ENCODE measurements around the gene PEPD. TPM values are rescaled to one million over a fixed set of nuclear protein-coding genes. Genes with fewer than 3 reads are reported as not detected.
A peak's percentile ranks its signal among the peaks of the same experiment; 100 is the strongest.

The PEPD gene
- total RNA-seq (2022) (116 and 123 TPM in 2 replicates), Bru-seq, nascent RNA (percentile 66 among the genes with signal in this experiment), BruChase-seq, experiment 1, labeled RNA remaining after a 2-hour chase (percentile 73 among the genes with signal in this experiment), BruChase-seq, experiment 2, labeled RNA remaining after a 6-hour chase (percentile 77 among the genes with signal in this experiment)
- long read RNA-seq, transcript PEPD-201 (15 exons, 1,910 nt): major isoform, 302 of 351 reads
- long read RNA-seq, partial matches to known transcripts: 18 of 351 reads
- long read RNA-seq, other reads (novel, unspliced or antisense): 31 of 351 reads

DNA sequence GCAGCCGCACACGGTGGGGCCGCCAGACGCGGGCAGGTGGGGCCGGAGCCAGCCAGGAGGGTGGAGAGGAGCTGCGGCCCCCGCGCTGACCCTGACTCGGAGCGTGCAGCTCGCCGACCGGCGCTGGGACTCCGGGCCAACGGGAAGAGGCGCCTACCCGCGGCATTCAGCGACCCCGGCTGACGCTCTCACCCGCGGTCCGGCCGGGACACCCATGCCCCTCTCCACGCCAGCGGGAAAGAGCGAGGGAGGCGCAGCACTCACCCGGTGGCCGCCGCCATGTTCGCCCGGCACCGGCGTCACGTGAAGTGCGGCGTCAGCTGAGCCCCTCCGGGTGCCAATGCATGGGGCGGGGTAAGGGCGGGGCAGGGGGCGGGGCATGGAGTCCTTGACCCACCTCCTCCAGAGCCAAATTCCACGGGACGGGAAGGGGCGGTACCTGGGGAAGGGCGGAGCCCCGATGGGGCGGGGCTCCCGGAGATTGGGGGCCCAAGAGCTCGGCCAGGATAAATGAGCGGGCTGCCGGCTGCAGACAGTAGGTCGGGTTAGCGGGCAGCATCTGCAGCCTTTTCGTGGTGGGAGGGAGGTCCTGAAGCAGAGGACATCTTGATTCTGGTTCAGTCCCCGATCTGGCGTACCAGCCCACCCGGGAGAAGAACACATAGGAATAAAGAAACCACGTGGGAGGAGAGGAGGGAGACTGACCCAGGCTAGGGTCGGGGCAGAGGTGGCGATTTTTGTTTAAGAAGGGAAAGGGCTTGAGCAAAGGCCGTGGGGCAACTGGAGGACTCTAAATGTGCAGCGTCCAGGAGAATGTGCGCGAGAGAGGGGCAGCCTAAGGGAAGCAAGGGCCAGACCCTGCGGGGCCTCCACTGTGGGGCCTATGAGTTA is at the start of gene PEPD:
PEPD (minus strand) TSS at position 312 of the 891 bp plus-strand sequence; CDS start at position 281, 31 bp downstream.
- no peaks in the 10 kb centered on the region for H3K27me3 ChIP-seq (replicated peaks; ENCODE audit: control insufficient read depth, insufficient read depth, low read length)
- no peaks in the 10 kb centered on the region for H3K9me3 ChIP-seq
- peaks cover 16% of the 10 kb centered on the region for H3K4me1 ChIP-seq
- Mint-ChIP-seq H3K9me3 (ENCODE audit: unreplicated experiment) (no peaks in the 10 kb centered on the region), H3K27me3 (ENCODE audit: insufficient read depth, unreplicated experiment) (no peaks in the 10 kb centered on the region), H3K36me3 (ENCODE audit: insufficient read depth, unreplicated experiment) (peaks cover 16% of the 10 kb centered on the region), H3K27ac (ENCODE audit: unreplicated experiment) (peak within 1 kb of the TSS; percentile 37), H3K4me1 (ENCODE audit: low read depth, unreplicated experiment) (peaks cover 14% of the 10 kb centered on the region), H3K4me3 (ENCODE audit: unreplicated experiment) (peak within 1 kb of the TSS; percentile 95)
- H3K4me3 ChIP-seq (ENCODE audit: low read depth, low read length): peak within 1 kb of the TSS; percentile 96
- DNase-seq: peak; percentile 89 to 93
- CTCF ChIA-PET: interaction anchor here (0.6 to 0.7 kb wide), 2 partner anchors 91 to 257 kb away, joined by 3 read pairs; no protein-coding TSS in a partner anchor
- POLR2A ChIA-PET: interaction anchor here (0.6 to 1.0 kb wide), 3 partner anchors 13 to 219 kb away, joined by 3 to 4 read pairs (median 3); partner anchors contain the start of gene CEBPA
- intact Hi-C loops (cut with micrococcal nuclease; ENCODE audit: unreplicated experiment): no loop called here
- peaks cover 2% of the 10 kb centered on the region; the same call in 1 of the 2 replicates for H3K36me3 ChIP-seq (ENCODE audit: control insufficient read depth, insufficient read depth, low read length)
- BruUV-seq (replicated peaks): no TSS peak
- TF ChIP-seq, protein P1, sequence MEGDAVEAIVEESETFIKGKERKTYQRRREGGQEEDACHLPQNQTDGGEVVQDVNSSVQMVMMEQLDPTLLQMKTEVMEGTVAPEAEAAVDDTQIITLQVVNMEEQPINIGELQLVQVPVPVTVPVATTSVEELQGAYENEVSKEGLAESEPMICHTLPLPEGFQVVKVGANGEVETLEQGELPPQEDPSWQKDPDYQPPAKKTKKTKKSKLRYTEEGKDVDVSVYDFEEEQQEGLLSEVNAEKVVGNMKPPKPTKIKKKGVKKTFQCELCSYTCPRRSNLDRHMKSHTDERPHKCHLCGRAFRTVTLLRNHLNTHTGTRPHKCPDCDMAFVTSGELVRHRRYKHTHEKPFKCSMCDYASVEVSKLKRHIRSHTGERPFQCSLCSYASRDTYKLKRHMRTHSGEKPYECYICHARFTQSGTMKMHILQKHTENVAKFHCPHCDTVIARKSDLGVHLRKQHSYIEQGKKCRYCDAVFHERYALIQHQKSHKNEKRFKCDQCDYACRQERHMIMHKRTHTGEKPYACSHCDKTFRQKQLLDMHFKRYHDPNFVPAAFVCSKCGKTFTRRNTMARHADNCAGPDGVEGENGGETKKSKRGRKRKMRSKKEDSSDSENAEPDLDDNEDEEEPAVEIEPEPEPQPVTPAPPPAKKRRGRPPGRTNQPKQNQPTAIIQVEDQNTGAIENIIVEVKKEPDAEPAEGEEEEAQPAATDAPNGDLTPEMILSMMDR (IDR thresholded peaks at IDR 0.05; ENCODE audit: insufficient read depth in 1 of 2, low read depth in 1 of 2, low read length in 1 of 2, severe bottlenecking in 1 of 2, unreplicated experiment in 1 of 2): no peak

DNA sequence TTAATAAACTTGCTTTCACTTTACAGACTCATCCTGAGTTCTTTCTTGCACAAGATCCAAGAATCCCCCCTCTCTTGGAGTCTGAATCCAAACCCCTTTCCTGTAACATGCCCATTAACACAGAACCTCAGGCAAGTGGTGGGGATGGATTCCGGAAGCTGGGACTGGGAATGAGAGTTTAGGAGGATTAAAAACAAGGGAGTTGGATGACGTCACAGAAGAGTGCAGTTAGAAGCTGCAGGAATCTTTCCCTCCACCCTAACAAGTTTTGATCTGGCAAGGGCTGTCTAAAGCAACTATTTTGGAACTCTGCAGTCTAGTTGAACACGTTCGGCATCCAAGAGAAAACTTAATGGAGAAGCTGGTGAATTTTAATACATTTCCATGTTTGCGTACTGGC is 48.2 kb upstream of the PEPD start:
- TF ChIP-seq, protein P1 (IDR thresholded peaks at IDR 0.05; ENCODE audit: insufficient read depth in 1 of 2, low read depth in 1 of 2, low read length in 1 of 2, severe bottlenecking in 1 of 2, unreplicated experiment in 1 of 2): no peak
- H3K36me3 Mint-ChIP-seq (ENCODE audit: insufficient read depth, unreplicated experiment): no peaks in the 10 kb centered on the region
- Histone ChIP-seq H3K27me3 (replicated peaks; ENCODE audit: control insufficient read depth, insufficient read depth, low read length) (no peaks in the 10 kb centered on the region; the same call in none of the 2 replicates), H3K36me3 (ENCODE audit: control insufficient read depth, insufficient read depth, low read length) (no peaks in the 10 kb centered on the region), H3K4me3 (ENCODE audit: low read depth, low read length) (no peak overlapping the region), H3K9me3 (peaks cover 10% of the 10 kb centered on the region), H3K4me1 (no peaks in the 10 kb centered on the region)
- H3K27me3 Mint-ChIP-seq (ENCODE audit: insufficient read depth, unreplicated experiment): peaks cover 20% of the 10 kb centered on the region
- POLR2A ChIA-PET: no interaction called here
- BruUV-seq (replicated peaks): no TSS peak
- CTCF ChIA-PET: no interaction called here
- H3K9me3 Mint-ChIP-seq (ENCODE audit: unreplicated experiment): peaks cover 11% of the 10 kb centered on the region
- H3K27ac Mint-ChIP-seq (ENCODE audit: unreplicated experiment): no peak overlapping the region
- DNase-seq: no peak
- no peak overlapping the region for H3K4me3 Mint-ChIP-seq (ENCODE audit: unreplicated experiment)
- intact Hi-C loops (cut with micrococcal nuclease; ENCODE audit: unreplicated experiment): no loop called here
- H3K4me1 Mint-ChIP-seq (ENCODE audit: low read depth, unreplicated experiment): no peaks in the 10 kb centered on the region

DNA sequence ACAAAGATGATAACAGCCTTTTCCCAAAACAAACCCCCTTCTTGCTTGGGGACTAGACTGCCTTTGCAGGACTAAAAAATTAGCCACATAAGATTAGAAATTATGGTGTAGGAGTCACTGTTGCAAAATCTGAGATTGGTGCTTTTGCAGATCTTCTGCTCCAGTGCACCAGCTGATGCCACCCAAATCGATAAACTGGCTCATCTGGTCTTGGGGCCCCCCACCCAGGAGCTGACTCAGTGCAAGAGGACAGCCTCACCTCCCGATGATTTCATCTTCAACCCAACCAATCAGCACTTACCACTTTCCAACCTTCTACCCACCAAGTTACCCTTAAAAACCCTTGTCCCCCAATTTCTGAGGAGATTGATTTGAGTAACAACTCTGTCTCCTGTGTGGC is 47.1 kb upstream of the PEPD start:
- POLR2A ChIA-PET: no interaction called here
- intact Hi-C loops (cut with micrococcal nuclease; ENCODE audit: unreplicated experiment): no loop called here
- DNase-seq: no peak

More for the DNA sequence above, 47.1 kb upstream of the PEPD start:
- Mint-ChIP-seq H3K36me3 (ENCODE audit: insufficient read depth, unreplicated experiment) (no peaks in the 10 kb centered on the region), H3K4me1 (ENCODE audit: low read depth, unreplicated experiment) (no peaks in the 10 kb centered on the region), H3K9me3 (ENCODE audit: unreplicated experiment) (no peaks in the 10 kb centered on the region), H3K4me3 (ENCODE audit: unreplicated experiment) (no peak overlapping the region), H3K27me3 (ENCODE audit: insufficient read depth, unreplicated experiment) (peaks cover 23% of the 10 kb centered on the region), H3K27ac (ENCODE audit: unreplicated experiment) (no peak overlapping the region)
- no peaks in the 10 kb centered on the region for H3K4me1 ChIP-seq
- no peaks in the 10 kb centered on the region; the same call in none of the 2 replicates for H3K27me3 ChIP-seq (replicated peaks; ENCODE audit: control insufficient read depth, insufficient read depth, low read length)
- TF ChIP-seq, protein P1 (IDR thresholded peaks at IDR 0.05; ENCODE audit: insufficient read depth in 1 of 2, low read depth in 1 of 2, low read length in 1 of 2, severe bottlenecking in 1 of 2, unreplicated experiment in 1 of 2): no peak
- 0 out of 2 replicates have a peak, but pooled peaks cover 4% of the 10 kb centered on the region for H3K9me3 ChIP-seq
- CTCF ChIA-PET: no interaction called here
- no TSS peak for BruUV-seq (replicated peaks)
- no peak overlapping the region for H3K4me3 ChIP-seq (ENCODE audit: low read depth, low read length)
- no peaks in the 10 kb centered on the region for H3K36me3 ChIP-seq (ENCODE audit: control insufficient read depth, insufficient read depth, low read length)
